Lung (tissue), 12 donors: ENCODE measurements around the gene STK25. TPM values are rescaled to one million over a fixed set of nuclear protein-coding genes. Genes with fewer than 3 reads are reported as not detected.

Experiments
- ATAC-seq: fragments of 200-7000 bp; cut with Tn5 transposase; one replicate; pipeline ENCODE4 v1.9.1; 2020; ENCODE audit warnings: moderate number of reproducible peaks; ENCODE audit not compliant: insufficient read depth, low FRiP score
- DNase-seq, 3 donors: peaks; one replicate each; pipeline ENCODE4 v3.0.0-alpha.2; 2013 to 2017
- H3K27ac ChIP-seq, 2 donors: one replicate each; pipeline ENCODE4 v1.5.1; 2013; ENCODE audit warnings: mild to moderate bottlenecking in 2 of 2, moderate library complexity in 2 of 2, control low read depth in 1 of 2, inconsistent platforms in 1 of 2, low read depth in 1 of 2, low read length in 1 of 2
- H3K27me3 ChIP-seq, 3 donors: one replicate each; pipeline ENCODE4 v1.5.1; 2013; ENCODE audit warnings: low read length in 2 of 3; ENCODE audit not compliant: control insufficient read depth in 3 of 3, insufficient read depth in 3 of 3
- H3K36me3 ChIP-seq, 4 donors: one replicate each; pipeline ENCODE4 v1.5.1; 2013; ENCODE audit warnings: low read length in 4 of 4, mild to moderate bottlenecking in 1 of 4, moderate library complexity in 1 of 4; ENCODE audit not compliant: control insufficient read depth in 4 of 4, insufficient read depth in 4 of 4
- H3K4me1 ChIP-seq, 5 donors: one replicate each; pipeline ENCODE4 v1.5.1; 2013; ENCODE audit warnings: low read length in 5 of 5, mild to moderate bottlenecking in 2 of 5, moderate library complexity in 1 of 5; ENCODE audit not compliant: control insufficient read depth in 5 of 5, insufficient read depth in 5 of 5
- H3K4me3 ChIP-seq: one replicate; pipeline ENCODE4 v1.5.1; 2013; ENCODE audit warnings: mild to moderate bottlenecking, control low read depth, moderate library complexity
- H3K9ac ChIP-seq, 2 donors: one replicate each; pipeline ENCODE4 v1.5.1; 2013; ENCODE audit warnings: low read length in 2 of 2, control low read depth in 1 of 2; ENCODE audit not compliant: insufficient read depth in 1 of 2
- H3K9me3 ChIP-seq, 4 donors: one replicate each; pipeline ENCODE4 v1.5.1; 2013; ENCODE audit warnings: low read length in 3 of 4, mild to moderate bottlenecking in 1 of 4, moderate library complexity in 1 of 4; ENCODE audit not compliant: control insufficient read depth in 4 of 4, insufficient read depth in 3 of 4
- WGBS, 2 donors: extraction: QIAGEN DNeasy Blood & Tissue Kit; methylation state at CpG; one replicate each; pipeline ENCODE4 v1.1.7; 2013; 5-methylcytosine and 5-hydroxymethylcytosine counted together
- polyA plus RNA-seq, 2 donors: library from polyadenylated mRNA; stranded (reverse); fragments of 200-250 nt; gene quantifications; one replicate each; pipeline ENCODE4 v1.2.1, GENCODE V29; 2013
- total RNA-seq, 2 donors: library from RNA; depleted of rRNA in 1 of 2; stranded (reverse); fragments of >200 nt in 1 of 2; gene quantifications; one replicate each; pipeline ENCODE4 v1.2.1, GENCODE V29; 2014 to 2021
- TF ChIP-seq, protein P1 (sequence below): IDR thresholded peaks from 2 replicates; pipeline ENCODE4 v1.5.1; 2012; ENCODE audit warnings: mild to moderate bottlenecking; ENCODE audit errors: control extremely low read depth, extremely low read depth
- donor health status: control.
- donor health status: control.
- donor health status: Bipolar disorder and iron deficiency.
- donor health status: healthy.
- donor health status: DM: yes; HTN: yes; CAD: no.

The STK25 gene
- total and polyA plus RNA-seq, 4 donors, result 126 to 182 (median 136) TPM

DNA sequence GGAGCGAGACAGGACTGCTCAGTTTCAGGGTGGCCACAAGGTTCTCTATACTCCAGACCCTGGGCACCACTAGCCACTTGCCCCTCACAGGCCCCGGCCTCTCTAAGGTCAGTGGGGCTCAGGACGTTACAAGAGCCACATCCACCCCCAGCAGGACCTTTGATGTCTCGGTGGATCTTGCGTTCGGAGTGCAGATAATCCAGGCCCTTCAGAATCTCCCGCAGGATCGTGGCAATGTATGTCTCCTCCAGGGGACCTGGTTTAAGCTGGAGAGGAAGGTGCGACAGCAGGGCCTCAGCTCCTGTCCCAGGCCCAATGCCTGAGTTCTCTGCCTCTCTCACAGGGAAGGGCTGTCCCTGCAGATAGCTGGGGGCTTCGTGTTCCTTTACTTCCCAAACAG lies 8.4 kb downstream of the STK25 start:
- H3K9me3 ChIP-seq, result no peaks in the 10 kb centered on the region
- WGBS, 2 donors, result 97% methylated on average over 10 of the region's 10 CpGs
- peaks cover 0 to 50% (median 34%) of the 10 kb centered on the region in 4 donors for H3K36me3 ChIP-seq
- no peaks in the 10 kb centered on the region for H3K4me1 ChIP-seq
- TF ChIP-seq, protein P1, sequence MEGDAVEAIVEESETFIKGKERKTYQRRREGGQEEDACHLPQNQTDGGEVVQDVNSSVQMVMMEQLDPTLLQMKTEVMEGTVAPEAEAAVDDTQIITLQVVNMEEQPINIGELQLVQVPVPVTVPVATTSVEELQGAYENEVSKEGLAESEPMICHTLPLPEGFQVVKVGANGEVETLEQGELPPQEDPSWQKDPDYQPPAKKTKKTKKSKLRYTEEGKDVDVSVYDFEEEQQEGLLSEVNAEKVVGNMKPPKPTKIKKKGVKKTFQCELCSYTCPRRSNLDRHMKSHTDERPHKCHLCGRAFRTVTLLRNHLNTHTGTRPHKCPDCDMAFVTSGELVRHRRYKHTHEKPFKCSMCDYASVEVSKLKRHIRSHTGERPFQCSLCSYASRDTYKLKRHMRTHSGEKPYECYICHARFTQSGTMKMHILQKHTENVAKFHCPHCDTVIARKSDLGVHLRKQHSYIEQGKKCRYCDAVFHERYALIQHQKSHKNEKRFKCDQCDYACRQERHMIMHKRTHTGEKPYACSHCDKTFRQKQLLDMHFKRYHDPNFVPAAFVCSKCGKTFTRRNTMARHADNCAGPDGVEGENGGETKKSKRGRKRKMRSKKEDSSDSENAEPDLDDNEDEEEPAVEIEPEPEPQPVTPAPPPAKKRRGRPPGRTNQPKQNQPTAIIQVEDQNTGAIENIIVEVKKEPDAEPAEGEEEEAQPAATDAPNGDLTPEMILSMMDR, result no peak
- H3K27me3 ChIP-seq, result no peaks in the 10 kb centered on the region
- ATAC-seq (no peak), DNase-seq (no peak)
- H3K27ac ChIP-seq, result no peak overlapping the region
- no peak overlapping the region for H3K9ac ChIP-seq
- H3K4me3 ChIP-seq, result no peak overlapping the region

DNA sequence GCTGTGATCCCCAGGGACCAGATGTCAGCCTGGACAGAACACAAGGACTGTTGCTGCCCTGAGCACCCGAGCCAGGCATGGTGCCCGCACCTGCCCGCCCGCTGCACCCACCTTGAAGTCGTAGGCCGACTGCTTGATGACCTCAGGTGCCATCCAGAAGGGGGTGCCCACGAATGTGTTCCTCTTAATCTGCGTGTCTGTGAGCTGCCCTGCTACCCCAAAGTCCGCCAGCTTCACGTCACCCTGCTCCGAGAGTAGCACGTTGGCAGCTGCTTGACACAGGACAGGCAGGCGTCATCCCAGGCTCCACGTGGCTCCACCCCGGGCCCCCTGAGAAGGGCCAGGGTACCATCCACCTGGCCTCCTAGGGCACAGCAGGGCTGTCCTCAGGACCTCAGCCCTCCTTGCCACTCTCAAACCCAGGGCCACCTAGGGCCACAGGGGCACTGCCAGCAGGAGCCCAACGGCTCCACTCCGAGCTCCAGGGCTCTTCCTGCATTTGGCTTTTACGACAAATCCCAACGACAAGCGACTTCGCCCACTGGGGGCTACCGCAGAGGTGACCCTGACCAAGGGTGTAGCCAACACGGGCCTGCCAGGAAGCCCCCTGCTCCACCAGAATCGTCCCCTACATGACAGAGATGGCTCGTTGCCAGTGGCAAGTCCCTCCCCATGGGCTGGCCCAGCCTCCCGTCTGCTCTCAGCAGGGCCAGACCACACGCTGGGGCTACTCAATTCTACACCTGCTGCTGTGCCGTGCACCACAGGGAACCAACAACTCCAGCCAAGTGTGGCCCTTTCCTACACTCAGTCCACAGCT lies 9.0 kb downstream of the STK25 start:
- no peak for ATAC-seq
- no peak for DNase-seq
- peaks cover 0 to 52% (median 37%) of the 10 kb centered on the region in 4 donors for H3K36me3 ChIP-seq

DNA sequence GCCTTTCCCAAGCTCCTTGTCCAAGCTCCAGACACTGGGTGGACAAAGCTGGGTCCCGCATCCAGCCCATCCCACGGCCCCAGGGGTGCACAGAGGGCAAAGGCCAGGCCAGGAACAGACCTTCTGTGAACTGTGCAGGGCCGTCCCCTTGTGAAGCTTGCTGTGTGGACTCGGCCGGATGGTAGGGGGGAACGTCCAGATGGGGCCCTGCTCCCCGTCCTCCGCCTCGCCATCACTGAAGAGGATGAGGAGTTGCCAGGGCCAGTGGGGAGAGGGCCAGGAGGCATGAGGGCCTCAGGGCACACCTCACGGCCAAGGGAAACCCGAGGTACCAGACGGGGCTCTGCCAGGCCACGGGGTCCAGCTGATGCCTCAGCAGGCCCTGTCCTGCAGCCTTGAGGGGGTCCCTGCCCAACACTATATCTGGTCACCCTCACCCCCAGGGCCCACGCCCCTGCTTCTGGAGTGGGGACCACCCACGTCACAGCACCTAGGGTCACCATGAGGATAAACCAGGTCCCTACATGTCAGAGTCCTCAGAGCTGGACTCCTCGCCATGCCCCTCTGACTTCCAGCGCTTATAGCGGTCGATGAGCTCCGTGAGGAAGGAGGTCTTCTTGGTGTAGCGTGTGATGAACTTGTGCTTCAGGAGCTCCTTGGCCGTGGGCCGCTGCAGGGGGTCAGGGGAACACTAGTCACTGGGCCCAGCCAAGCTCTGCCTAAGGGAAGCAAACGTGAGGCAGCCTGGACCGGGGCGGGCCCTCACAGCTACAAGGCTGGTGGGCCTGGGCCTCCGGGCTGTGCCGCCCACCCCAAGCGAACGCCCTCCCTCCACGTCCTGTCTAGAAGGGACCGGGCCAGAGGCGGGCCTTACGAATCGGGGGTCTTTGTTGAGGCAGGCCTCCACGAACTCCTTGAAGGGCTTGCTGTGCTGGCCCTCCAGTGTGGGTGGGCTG lies 10.0 kb downstream of the STK25 start:
- DNase-seq (no peak), ATAC-seq (no peak)
- Histone ChIP-seq H3K27ac (no peak overlapping the region), H3K9me3 (no peaks in the 10 kb centered on the region), H3K27me3 (no peaks in the 10 kb centered on the region), H3K4me1 (no peaks in the 10 kb centered on the region), H3K4me3 (no peak overlapping the region), H3K9ac (no peak overlapping the region), H3K36me3 (peaks cover 5 to 54% (median 36%) of the 10 kb centered on the region in 4 donors)
- WGBS, 2 donors, result 95 to 96% methylated on average over 33 to 36 of the region's 36 CpGs
- TF ChIP-seq, protein P1, result no peak

More for the DNA sequence above, 9.0 kb downstream of the STK25 start:
- Histone ChIP-seq H3K4me1 (no peaks in the 10 kb centered on the region), H3K27me3 (no peaks in the 10 kb centered on the region), H3K27ac (no peak overlapping the region), H3K4me3 (no peak overlapping the region), H3K9ac (no peak overlapping the region), H3K9me3 (no peaks in the 10 kb centered on the region)
- 88 to 90% methylated on average over 28 of the region's 28 CpGs for WGBS, 2 donors
- TF ChIP-seq, protein P1, result no peak
